Femur (tissue), 1 donor: ENCODE measurements around the gene ANXA1.

Experiments used
- DNase-seq: peaks from one replicate; pipeline ENCODE4 v3.0.0-alpha.2; 2017

Gene ANXA1, protein sequence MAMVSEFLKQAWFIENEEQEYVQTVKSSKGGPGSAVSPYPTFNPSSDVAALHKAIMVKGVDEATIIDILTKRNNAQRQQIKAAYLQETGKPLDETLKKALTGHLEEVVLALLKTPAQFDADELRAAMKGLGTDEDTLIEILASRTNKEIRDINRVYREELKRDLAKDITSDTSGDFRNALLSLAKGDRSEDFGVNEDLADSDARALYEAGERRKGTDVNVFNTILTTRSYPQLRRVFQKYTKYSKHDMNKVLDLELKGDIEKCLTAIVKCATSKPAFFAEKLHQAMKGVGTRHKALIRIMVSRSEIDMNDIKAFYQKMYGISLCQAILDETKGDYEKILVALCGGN

GRCh38 chr9:73151653-73152542, at the start of gene ANXA1:
TSS of gene ANXA1 (plus strand) at chr9:73151865. CDS start at chr9:73158536, 6,671 bp downstream.
- DNase-seq = peak; percentile 49

GRCh38 chr9:73104342-73104741, 47.3 kb upstream of the ANXA1 start:
- no peak for DNase-seq

GRCh38 chr9:73104921-73105320, 46.7 kb upstream of the ANXA1 start:
- DNase-seq = no peak

DNA sequence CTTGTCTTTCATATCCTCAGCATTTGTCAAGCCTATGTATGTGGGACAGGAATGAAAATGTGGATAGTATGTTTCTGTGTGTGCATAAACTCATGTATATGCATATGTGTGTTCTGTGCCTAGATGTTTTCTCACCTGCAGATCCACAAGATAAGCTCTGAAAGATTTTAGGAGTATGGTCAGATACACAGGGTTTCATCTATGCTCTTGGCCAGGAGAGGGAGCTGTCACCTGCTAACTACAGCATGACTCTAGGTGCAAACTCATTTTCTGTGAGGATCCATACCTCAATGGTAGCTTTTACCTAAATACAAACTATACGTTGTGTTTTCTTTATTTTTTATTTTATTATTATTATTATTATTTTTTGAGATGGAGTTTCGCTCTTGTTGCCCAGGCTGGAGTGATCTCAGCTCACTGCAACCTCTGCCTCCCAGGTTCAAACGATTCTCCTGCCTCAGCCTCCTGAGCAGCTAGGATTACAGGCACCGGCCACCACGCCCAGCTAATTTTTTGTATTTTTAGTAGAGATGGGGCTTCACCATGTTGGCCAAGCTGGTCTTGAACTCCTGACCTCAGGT, 44.1 kb upstream of the ANXA1 start:
- DNase-seq = peak; percentile 36

- DNase-seq = no peak
Observed at GRCh38 chr9:73114058-73114457, 37.6 kb upstream of the ANXA1 start.

GRCh38 chr9:73114958-73115357, 36.7 kb upstream of the ANXA1 start:
- no peak for DNase-seq

- no peak for DNase-seq
Observed at GRCh38 chr9:73116031-73116430, 35.6 kb upstream of the ANXA1 start.

DNA sequence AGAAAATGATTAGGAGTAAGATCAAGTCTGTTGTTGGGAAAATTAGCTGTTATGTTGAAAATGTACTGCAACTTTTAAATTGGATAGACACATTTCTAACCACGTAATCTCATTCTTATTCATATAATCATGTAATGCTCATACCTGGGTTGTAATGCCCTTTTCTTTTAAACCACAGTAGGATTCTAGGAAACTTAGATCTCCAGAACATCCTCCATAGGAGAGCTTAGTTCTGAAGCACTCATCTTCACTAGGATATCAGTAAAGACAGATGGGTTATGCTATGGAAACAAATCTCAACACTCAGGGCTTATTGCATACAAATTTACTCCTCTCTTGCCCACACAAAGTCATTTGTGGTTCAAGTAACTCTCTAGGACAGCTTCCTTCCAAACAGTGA, 34.8 kb upstream of the ANXA1 start:
- DNase-seq = no peak

- DNase-seq = no peak
Observed at GRCh38 chr9:73118286-73118685, 33.4 kb upstream of the ANXA1 start.

DNA sequence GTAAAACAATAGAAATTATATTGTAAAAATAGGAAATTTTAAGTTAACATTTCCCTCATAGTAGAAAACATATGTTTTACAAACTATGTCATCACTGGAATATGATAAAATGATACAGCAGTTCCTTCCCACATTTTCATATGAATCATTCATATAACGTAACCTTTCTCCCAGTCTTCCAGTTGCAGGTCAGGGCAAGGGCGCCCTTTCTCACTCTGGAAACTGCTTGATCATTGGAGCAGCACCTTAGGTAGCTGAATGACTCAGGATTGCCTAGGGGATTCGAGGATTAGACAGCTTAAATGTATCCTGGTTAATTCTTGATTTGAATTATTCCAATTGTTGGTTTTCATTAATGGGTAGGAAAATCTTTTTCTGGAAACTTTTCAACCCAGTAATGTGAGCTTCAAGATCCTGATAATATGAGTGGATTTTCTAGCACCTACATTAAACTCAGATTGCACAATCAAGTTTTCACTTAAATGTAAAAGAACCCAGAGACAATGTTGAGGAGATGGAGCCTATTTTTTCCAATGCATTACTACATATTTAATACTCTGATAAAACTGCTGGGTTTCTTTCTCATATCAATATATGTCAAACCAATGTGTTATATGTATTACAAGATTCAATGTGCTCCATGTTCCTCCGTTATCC, 32.6 kb upstream of the ANXA1 start:
- DNase-seq = no peak

DNA sequence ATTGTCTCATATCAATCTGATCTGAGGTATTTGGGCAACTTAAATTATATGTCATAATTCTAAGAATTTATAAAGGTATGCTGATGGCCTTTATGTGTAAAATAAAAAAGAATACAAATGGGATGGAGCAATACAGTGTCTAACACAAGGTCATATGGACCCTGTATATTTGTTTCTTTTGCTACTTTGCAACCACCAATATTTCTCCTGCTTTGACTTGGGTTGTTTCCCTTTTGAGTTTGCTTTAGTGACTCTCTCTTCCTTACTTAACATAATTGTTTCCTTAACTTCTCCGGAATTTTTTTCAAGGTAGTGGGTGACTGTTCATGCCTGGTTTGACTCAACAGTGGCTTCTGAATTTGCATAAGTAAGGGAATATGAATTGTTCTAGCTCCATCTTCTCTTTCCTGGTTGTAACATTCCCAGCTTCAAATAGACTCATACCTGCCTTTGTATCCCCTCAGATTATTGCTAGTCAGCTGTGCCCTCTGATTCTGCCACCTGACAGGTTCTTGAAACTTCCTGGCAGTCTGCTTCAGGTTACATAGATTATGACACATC, 30.2 kb upstream of the ANXA1 start:
- DNase-seq = no peak

DNA sequence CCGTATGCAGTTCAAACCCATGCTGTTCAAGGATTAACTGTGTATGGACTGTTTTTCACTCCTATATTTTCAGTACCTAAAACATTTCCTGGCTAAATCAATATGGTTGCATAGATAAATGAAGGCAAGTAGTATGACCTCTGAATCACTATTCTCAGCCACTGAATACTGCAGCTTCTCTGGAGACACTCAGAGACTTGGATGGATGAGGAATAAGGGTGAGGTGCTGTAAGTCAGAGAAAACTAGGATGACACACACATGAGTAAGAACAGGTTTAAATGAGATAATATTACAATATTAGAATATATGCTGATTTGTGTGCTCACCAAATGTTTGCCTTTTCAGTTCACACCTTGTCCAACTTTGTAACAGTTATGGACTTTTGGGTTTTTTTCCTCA, 26.0 kb upstream of the ANXA1 start:
- DNase-seq = no peak

DNA sequence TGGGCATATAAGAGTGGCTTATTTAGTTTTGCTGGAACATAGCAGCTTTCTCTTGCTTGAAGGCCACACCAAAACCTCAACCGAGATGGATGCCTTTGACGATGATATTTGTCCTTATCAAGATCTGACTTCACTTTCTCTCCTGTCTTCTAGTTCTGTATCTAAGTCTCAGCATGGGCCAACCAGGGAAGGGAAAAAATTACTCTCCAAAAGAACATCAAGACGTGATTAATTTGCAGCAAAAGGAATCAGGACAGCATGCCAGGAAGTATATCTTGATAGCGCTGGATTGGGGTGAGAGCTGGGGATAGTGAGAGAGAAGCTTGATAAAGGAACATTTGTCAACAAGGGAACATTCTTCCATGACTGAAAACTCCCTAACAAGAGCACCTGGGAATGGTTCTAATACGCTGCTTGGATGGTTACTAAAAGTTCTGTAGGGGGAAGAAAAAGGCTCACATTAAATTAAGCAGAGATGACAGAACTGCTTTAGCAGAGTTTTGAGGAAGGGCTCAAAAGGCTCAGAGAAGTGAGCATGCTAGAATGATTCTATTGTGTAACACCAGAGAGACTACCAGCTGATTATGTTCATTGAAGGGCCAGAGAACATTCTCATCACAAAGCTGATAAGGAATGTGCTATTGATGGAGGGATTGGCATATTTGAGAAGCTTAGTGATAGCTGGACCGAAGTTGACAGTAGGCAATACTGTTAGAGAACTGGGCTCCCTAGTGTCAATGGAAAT, 21.6 kb upstream of the ANXA1 start:
- DNase-seq = no peak

DNA sequence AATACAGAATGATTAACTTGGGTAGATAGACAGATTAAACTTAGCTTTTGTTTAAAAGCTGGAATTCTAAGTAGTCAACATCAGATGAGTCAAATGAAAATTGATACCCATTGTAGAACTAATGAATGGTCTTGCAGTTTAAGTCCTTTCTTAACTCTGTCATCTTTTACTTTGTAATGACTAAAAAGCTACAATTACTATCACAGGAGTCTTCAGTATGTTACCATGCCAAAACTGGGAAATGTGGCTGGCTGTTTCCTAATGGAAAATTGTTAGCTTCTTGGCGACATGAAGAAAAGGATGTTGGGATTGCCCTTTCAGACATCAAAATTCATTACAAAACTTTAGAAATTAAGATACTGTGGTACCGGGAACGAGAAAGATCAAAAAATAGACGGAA, 20.2 kb upstream of the ANXA1 start:
- DNase-seq = no peak

GRCh38 chr9:73132034-73132776, 19.5 kb upstream of the ANXA1 start:
- peak; percentile 92 for DNase-seq

- no peak for DNase-seq
Observed at GRCh38 chr9:73133022-73133651, 18.5 kb upstream of the ANXA1 start.

- DNase-seq = peak; percentile 52
Observed at GRCh38 chr9:73133921-73134407, 17.7 kb upstream of the ANXA1 start.

DNA sequence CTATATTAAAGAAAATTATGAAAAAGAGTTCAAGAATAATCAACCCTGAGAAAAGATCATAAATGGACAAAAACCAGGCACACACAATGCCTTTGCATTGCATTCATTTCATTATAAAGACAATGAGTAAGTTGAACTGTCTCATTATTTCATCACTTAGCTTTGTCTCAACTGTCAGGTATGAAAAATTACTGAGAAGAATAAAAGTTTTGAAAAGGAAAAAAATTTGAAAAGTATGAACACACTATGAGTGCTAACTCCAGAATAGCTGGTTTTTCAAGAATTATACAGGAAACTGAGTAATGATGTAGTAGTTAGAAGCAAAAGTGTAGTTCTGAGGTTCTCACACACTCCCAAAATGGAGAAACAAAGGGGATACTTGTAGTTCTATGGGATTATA, 16.3 kb upstream of the ANXA1 start:
- DNase-seq = no peak

- DNase-seq = no peak
Observed at GRCh38 chr9:73137286-73137899, 14.3 kb upstream of the ANXA1 start.

- DNase-seq = no peak
Observed at GRCh38 chr9:73137914-73138313, 13.8 kb upstream of the ANXA1 start.
